ENCODE measurements around the gene HNF4A.

HNF4A gene

DNA sequence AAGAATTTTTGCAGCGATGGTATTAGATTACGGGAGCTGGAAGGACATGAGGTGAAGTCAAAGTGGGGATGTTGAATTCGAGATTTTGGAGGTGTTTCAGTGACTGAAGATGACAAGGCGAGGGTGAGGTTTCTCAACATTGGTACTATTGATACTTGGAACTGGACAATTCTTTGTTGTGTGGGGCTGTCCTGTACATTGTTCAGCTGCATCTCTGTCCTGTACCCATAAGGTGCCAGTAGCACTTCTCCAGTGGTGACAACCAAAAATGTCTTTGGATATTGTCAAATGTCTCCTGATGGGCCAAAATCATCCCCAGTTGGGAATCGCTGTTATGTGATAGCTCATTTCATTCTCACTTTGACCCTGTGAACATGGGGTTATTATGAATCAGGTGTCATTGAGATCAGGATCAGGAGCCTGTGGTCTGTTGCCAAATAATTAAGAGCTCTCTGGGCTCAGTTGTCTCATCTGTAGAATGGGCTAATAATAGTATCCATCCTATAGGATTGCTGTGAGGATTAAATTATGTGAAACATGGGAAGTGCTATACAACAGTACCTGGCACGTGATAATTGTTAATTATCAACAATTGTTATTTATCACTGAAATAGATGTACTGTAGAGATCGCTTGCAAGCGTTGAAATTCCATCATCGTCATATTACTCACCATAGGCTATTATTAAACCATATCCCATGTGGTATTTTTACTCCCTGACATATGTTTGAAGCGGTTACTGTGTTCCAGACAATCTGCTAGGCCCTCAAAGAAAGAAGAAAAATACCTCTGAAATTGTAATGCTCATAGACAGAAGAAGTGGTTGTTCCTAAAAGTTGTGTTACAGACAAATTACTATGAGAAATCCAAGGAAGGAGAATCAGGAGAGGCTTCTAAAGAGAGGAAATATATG, 71.6 kb downstream of the HNF4A start:
- no peak for DNase-seq (ENCODE audit: low read depth)

- no peak for DNase-seq (ENCODE audit: low read depth)
Measured at GRCh38 chr20:44427804-44428173, 72.3 kb downstream of the HNF4A start.

GRCh38 chr20:44428174-44429016, 72.9 kb downstream of the HNF4A start:
- no peak for DNase-seq (ENCODE audit: low read depth)

- no peak for DNase-seq (ENCODE audit: low read depth)
Measured at GRCh38 chr20:44429017-44429339, 73.5 kb downstream of the HNF4A start.

DNA sequence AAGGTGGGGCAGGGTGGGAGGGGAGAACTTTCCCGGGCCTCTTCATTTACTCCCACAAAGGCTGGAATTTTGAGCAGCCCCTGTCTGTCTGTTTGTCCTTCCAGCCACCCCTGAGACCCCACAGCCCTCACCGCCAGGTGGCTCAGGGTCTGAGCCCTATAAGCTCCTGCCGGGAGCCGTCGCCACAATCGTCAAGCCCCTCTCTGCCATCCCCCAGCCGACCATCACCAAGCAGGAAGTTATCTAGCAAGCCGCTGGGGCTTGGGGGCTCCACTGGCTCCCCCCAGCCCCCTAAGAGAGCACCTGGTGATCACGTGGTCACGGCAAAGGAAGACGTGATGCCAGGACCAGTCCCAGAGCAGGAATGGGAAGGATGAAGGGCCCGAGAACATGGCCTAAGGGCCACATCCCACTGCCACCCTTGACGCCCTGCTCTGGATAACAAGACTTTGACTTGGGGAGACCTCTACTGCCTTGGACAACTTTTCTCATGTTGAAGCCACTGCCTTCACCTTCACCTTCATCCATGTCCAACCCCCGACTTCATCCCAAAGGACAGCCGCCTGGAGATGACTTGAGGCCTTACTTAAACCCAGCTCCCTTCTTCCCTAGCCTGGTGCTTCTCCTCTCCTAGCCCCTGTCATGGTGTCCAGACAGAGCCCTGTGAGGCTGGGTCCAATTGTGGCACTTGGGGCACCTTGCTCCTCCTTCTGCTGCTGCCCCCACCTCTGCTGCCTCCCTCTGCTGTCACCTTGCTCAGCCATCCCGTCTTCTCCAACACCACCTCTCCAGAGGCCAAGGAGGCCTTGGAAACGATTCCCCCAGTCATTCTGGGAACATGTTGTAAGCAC, 74.1 kb downstream of the HNF4A start:
- no peak for DNase-seq (ENCODE audit: low read depth)

DNA sequence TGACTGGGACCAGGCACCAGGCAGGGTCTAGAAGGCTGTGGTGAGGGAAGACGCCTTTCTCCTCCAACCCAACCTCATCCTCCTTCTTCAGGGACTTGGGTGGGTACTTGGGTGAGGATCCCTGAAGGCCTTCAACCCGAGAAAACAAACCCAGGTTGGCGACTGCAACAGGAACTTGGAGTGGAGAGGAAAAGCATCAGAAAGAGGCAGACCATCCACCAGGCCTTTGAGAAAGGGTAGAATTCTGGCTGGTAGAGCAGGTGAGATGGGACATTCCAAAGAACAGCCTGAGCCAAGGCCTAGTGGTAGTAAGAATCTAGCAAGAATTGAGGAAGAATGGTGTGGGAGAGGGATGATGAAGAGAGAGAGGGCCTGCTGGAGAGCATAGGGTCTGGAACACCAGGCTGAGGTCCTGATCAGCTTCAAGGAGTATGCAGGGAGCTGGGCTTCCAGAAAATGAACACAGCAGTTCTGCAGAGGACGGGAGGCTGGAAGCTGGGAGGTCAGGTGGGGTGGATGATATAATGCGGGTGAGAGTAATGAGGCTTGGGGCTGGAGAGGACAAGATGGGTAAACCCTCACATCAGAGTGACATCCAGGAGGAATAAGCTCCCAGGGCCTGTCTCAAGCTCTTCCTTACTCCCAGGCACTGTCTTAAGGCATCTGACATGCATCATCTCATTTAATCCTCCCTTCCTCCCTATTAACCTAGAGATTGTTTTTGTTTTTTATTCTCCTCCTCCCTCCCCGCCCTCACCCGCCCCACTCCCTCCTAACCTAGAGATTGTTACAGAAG, 75.0 kb downstream of the HNF4A start:
- DNase-seq (ENCODE audit: low read depth): no peak

DNA sequence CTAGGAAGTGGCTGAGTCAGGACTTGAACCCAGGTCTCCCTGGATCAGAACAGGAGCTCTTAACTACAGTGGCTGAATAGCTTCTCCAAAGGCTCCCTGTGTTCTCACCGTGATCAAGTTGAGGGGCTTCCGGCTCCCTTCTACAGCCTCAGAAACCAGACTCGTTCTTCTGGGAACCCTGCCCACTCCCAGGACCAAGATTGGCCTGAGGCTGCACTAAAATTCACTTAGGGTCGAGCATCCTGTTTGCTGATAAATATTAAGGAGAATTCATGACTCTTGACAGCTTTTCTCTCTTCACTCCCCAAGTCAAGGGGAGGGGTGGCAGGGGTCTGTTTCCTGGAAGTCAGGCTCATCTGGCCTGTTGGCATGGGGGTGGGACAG, 75.6 kb downstream of the HNF4A start:
- no peak for DNase-seq (ENCODE audit: low read depth)

- no peak for DNase-seq (ENCODE audit: low read depth)
Measured at GRCh38 chr20:44431502-44432234, 76.2 kb downstream of the HNF4A start.

- no peak for DNase-seq (ENCODE audit: low read depth)
Measured at GRCh38 chr20:44432618-44433577, 77.4 kb downstream of the HNF4A start.

GRCh38 chr20:44433751-44434538, 78.4 kb downstream of the HNF4A start:
- no peak for DNase-seq (ENCODE audit: low read depth)

- no peak for DNase-seq (ENCODE audit: low read depth)
Measured at GRCh38 chr20:44435630-44436335, 80.3 kb downstream of the HNF4A start.

DNA sequence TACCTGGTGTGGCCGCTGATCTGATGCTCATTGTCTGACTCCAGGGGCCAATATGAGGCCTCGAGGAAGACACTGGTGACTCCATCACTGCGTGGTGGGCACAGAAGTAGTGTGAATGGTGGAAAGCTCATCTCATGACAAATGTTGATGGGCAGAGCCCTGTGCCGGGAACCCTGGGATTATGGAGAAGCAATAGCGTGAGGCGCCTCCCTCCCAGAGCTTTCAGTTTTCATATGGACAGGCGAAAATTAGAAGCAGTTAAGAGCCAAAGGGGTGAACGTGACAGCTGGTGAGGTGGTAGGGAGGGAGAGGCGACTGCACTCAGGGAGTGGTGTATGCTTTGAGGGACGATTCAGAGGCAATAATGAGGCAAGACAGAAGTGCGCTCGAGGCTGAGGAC, 80.9 kb downstream of the HNF4A start:
- DNase-seq (ENCODE audit: low read depth): no peak

- no peak for DNase-seq (ENCODE audit: low read depth)
Measured at GRCh38 chr20:44437497-44437896, 82.0 kb downstream of the HNF4A start.

DNA sequence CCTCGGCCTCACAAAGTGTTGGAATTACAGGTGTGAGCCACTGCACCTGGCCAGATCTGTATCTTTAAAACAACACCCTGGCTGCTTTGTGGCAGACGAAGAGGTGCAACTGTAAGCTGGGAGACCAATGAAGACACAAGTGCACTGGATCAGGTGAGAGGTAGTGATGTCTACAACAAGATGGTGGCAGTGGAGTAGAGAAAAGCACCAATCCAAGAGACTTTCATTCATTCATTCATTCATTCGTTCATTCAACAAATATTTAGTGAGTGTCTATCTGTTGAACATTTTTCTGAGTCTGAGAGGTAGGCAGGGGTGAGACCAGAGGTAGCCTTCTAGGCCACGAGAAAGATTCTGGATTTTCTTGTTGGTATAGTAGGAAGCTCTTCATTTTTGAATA, 83.3 kb downstream of the HNF4A start:
- no peak for DNase-seq (ENCODE audit: low read depth)

GRCh38 chr20:44439318-44439717, 83.8 kb downstream of the HNF4A start:
- no peak for DNase-seq (ENCODE audit: low read depth)

- no peak for DNase-seq (ENCODE audit: low read depth)
Measured at GRCh38 chr20:44442298-44443070, 87.0 kb downstream of the HNF4A start.
